ENCODE results near the gene MANF. TPM values are rescaled to one million over a fixed set of nuclear protein-coding genes. Genes with fewer than 3 reads are reported as not detected.

Gene MANF
- total RNA-seq, 1 experiment from 2014 or later: 58.8 TPM

DNA sequence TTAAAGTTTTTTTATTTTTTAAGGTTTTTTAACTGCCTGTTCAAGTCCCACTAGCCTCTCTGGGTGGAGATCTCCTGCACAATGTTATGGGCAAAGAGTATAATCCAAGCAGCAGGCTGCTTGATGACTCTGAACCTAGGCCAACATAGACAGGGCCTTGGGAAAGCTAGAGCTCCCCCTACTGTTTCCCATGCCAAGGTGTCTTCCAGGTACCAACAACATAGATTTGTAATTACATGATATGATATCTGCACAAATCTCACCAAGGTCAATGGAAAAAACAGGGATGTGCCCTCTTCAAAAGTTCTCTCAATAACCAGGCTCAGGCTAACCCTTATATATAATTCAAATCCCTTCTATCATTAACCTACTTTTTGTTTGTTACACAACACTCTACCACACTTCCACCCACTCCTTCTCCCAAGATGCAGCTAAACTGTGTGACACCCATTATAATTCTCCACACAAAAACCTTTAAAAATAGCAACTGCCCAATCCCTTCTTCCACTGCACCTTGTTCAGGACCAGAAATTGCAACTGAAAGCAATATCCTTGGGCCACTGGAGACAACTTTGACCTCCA lies 49.7 kb downstream of the MANF start:
- peak; percentile 60 for DNase-seq (ENCODE audit: low spot score)

GRCh38 chr3:51436998-51437639 lies 52.0 kb downstream of the MANF start:
- DNase-seq (ENCODE audit: low spot score): no peak

Other genes with a start within 250 kb of the MANF start
- 32.9 and 36.4 TPM in 2 replicates for gene RBM15B, start 6.0 kb downstream of the MANF start, total RNA-seq (2014; rRNA removed; shearing (Covaris generic))
- 10.6 and 12.2 TPM in 2 replicates for gene DCAF1, start 114.7 kb downstream of the MANF start, total RNA-seq (2014; rRNA removed; shearing (Covaris generic))
- 7.4 and 7.6 TPM in 2 replicates for gene RAD54L2, start 153.4 kb downstream of the MANF start, total RNA-seq (2014; rRNA removed; shearing (Covaris generic))

Measured in HT-29 (cell line).